Astrocyte of the hippocampus (primary cell): ENCODE measurements around the gene ITGA11.

Experiments
- DNase-seq: peaks from one replicate; pipeline ENCODE4 v3.0.0; 2011; ENCODE audit warnings: low read depth, low spot score

Gene ITGA11, protein sequence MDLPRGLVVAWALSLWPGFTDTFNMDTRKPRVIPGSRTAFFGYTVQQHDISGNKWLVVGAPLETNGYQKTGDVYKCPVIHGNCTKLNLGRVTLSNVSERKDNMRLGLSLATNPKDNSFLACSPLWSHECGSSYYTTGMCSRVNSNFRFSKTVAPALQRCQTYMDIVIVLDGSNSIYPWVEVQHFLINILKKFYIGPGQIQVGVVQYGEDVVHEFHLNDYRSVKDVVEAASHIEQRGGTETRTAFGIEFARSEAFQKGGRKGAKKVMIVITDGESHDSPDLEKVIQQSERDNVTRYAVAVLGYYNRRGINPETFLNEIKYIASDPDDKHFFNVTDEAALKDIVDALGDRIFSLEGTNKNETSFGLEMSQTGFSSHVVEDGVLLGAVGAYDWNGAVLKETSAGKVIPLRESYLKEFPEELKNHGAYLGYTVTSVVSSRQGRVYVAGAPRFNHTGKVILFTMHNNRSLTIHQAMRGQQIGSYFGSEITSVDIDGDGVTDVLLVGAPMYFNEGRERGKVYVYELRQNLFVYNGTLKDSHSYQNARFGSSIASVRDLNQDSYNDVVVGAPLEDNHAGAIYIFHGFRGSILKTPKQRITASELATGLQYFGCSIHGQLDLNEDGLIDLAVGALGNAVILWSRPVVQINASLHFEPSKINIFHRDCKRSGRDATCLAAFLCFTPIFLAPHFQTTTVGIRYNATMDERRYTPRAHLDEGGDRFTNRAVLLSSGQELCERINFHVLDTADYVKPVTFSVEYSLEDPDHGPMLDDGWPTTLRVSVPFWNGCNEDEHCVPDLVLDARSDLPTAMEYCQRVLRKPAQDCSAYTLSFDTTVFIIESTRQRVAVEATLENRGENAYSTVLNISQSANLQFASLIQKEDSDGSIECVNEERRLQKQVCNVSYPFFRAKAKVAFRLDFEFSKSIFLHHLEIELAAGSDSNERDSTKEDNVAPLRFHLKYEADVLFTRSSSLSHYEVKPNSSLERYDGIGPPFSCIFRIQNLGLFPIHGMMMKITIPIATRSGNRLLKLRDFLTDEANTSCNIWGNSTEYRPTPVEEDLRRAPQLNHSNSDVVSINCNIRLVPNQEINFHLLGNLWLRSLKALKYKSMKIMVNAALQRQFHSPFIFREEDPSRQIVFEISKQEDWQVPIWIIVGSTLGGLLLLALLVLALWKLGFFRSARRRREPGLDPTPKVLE

DNA sequence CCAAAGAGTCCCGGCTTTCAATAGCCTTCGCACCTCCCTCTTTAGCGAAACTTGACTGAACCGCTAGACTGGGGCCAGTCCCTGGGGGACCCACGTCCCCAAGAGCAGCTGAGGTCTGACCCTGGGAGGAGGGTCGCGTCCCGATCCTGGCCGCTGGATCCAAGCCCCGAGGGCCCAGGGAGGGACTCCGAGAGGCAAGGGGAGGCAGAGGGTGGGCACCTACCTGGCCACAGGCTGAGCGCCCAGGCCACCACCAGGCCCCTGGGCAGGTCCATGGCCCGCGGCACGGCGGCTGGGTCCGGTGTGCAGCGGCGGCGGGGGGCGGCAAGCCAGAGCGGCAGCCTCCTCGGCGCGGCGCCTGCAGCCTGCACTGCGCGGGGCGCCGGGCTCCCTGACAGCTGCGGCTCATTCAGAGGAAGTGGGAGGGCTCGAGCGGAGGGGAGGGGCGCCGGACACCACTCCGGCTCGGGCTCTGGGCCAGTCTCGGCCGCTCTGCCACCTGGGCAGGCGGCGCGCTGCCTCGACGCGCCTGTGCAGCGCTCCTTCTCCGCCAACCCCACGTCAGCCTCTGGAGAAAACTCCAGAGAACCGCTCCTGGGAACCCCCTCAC, at the start of gene ITGA11:
ITGA11 (minus strand) TSS at position 372 of the 610 bp plus-strand sequence; CDS start at position 275, 97 bp downstream.
- DNase-seq, result peak; percentile 88

- no peak for DNase-seq
Measured at GRCh38 chr15:68481321-68481720, 49.4 kb upstream of the ITGA11 start.

GRCh38 chr15:68480296-68480695, 48.3 kb upstream of the ITGA11 start:
- no peak for DNase-seq

DNA sequence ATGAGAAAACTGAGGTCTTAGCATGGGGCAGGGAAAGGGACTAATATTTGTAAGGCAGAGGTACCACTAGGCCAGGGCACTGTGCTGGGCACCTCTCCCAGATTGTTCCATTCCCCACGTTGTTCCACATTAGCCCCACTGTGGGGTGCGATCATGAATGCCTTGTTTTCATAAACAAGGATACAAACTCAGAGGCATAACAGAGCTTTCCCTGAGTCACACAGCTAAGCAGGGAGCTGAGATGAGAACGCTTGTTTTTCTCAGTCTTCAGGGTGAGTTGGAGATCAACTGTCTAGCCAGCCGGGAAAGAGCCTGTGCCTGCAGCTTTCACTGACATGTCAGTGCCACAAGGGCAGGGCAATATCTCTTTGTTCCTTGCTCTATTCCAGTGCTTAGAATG, 47.9 kb upstream of the ITGA11 start:
- DNase-seq, result peak; percentile 64

DNA sequence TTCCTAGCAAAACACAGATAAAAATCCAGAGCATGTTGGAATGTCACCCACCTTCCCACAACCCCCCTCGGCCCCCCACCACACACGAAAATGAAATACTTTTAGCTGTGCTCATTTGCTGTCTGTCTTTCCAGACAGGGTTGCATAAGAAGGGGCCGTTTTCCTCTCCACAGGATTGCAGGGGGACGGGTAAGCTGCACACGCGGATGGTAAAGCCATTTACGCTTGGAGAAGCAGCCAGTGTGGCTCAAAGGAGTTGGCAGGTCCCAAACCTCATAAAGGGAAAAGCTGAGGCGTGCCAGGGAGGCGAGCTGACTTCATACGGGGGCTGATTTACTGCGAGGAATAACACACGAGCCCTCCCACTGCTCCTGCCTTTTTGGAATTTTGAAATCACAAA, 47.4 kb upstream of the ITGA11 start:
- DNase-seq, result peak; percentile 96

GRCh38 chr15:68478853-68479252, 46.9 kb upstream of the ITGA11 start:
- no peak for DNase-seq

- no peak for DNase-seq
Measured at GRCh38 chr15:68475449-68475848, 43.5 kb upstream of the ITGA11 start.

DNA sequence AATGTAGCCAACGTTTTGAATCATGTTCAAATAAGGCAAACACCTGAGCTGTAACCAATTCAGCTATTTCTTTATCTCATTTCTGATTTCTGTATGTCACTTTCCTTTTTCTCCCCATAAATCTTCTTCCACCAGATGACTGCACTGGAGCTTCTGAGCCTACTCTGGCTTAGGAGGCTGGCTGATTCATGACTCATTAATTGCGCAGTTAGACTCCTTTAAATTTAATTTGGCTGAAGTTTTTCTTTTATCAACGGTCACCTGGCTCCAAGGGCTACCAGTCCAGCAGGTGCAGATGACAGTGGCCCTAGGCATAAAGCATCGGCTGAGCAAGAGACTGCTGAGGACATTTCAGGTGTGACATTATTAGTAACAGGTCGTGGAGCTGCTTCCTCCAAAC, 39.6 kb upstream of the ITGA11 start:
- DNase-seq, result no peak

- no peak for DNase-seq
Measured at GRCh38 chr15:68470976-68471375, 39.0 kb upstream of the ITGA11 start.

GRCh38 chr15:68470049-68470742, 38.2 kb upstream of the ITGA11 start:
- DNase-seq, result no peak

DNA sequence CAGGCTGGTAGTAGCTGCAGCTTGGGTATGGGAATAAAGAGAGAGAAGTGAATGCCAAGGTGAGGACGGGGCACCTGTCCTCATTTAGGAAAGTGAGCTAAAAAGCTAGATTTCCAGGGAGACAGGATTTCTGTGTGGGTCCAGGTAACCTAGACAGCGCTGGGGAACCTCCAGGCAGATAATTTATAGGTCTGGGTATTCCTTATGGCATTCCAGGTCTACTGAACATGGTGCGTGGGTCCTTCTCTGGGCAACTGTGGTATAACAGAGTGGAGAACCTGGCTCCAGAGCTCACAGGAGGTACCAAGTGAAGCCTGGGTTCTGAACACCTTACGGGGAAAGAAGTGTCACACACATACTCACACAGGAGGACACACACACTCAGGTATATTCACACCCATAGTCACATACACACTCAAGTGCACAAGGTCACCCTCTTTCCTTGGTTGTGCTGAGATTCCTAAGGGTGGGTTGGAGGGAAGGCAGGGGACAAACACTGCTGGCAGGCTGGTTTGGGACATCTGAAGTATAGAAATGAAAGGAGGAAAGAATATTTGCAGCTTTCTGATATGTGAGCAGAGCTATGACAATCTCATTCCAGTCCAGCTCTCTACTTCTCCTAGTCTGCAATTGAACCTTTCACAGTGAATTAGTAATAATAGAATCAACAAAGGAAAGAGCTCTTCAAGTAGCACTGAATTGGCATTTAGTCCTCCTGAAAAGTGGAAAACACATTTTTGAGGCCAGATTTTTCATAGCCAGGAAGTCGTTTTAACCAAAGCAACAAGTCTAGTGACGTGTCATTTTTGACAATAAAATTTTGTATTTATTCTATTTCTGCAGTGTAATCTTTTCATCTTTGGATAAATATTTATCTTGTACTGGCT, 37.4 kb upstream of the ITGA11 start:
- DNase-seq, result peak; percentile 32

DNA sequence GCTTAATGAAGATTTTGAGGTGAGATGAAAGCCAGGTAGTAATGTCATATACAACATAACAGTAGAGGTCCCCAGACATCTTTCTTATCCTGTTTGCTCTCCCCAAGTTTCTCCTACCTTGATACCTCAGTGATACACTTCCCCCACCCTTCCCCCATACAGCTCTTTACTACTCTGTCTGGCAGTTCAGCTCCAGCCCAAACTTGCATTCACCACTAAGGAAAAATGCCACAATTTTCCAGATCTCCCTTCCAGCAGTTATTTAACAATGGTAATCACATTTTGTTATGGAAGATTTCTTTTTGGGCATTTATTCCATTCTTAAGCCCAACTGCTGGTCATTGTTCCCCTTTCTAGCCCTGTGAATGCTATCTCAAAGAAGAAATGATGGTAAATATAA, 34.9 kb upstream of the ITGA11 start:
- no peak for DNase-seq

- no peak for DNase-seq
Measured at GRCh38 chr15:68465861-68466560, 34.0 kb upstream of the ITGA11 start.

DNA sequence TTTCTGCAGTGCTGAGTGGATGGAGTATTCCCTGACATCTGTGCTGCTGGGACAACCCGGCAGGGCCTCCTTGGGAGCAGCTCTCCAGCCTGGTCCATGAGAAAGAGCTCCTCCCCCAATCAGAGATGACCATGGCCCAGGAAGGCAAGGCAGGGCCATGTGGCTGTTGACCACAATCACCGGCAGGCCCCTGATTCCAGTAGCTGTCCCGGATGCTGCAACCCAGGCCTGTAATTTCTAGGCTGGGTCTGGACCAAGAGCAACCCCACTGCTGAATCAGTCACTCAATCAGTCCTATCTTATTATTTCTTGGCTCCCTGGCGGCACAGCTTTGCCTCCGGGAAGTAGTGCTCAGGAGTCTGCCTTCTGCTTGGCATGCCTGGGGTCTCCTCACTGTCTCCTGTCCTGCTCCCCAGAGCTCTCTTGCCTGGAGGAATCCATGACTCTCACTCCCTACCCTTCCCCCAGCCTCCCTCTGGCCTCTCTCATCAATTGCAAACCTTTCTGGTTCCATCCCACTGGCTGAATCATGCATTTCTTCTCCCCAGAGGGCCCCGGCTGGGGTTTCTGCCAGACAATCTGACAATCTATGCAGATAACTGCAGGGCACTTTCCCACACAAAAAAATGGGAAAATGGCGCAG, 32.6 kb upstream of the ITGA11 start:
- DNase-seq, result peak; percentile 31

DNA sequence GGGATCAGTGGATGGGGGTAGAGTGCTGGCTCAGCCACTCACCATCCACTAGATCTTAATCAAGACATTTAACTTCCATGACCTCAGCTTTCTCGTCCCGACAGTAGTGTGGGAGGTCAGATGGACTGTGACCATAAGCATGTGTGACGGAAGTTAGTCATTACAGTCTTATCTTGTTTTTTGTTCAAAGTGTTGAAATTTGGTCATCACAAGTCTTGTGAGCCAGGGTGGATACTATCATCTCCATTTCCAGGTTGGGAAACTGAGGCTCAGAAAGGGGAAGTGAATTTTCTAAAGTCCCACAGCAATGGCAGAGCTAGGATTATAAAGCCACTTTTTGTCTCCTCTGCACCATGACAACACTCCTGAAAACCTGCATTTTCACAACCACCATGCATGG, 32.0 kb upstream of the ITGA11 start:
- DNase-seq, result no peak

- DNase-seq, result no peak
Measured at GRCh38 chr15:68463444-68463843, 31.5 kb upstream of the ITGA11 start.

- no peak for DNase-seq
Measured at GRCh38 chr15:68460166-68460565, 28.2 kb upstream of the ITGA11 start.

GRCh38 chr15:68450192-68450591, 18.2 kb upstream of the ITGA11 start:
- DNase-seq, result no peak

- DNase-seq, result no peak
Measured at GRCh38 chr15:68449389-68449788, 17.4 kb upstream of the ITGA11 start.
